CD4-positive, CD25-positive, alpha-beta regulatory T cell (primary cell): ENCODE results near the gene REM2. TPM values are rescaled to one million over a fixed set of nuclear protein-coding genes. Genes with fewer than 3 reads are reported as not detected.
A peak's percentile ranks its signal among the peaks of the same experiment; 100 is the strongest.

ENCODE experiments used
- ATAC-seq, 2 donors: fragments of 150-1000 bp; cut with Tn5 transposase; one replicate each; pipeline ENCODE4 v1.10.0; 2021; ENCODE audit warnings: low read depth in 2 of 2, moderate number of reproducible peaks in 2 of 2, moderate library complexity in 1 of 2
- DNase-seq, 3 donors: peaks; one replicate each; pipeline versions ENCODE4 v3.0.0 to v3.0.0-alpha.2; 2012 to 2022; ENCODE audit warnings: mixed read lengths in 1 of 3
- H3K27ac ChIP-seq: one replicate; pipeline ENCODE4 v1.7.0; 2013; ENCODE audit warnings: mild to moderate bottlenecking, low read length; ENCODE audit not compliant: insufficient read depth, poor library complexity, severe bottlenecking
- H3K27me3 ChIP-seq: one replicate; pipeline ENCODE4 v1.7.0; 2013; ENCODE audit warnings: low read length; ENCODE audit not compliant: control insufficient read depth, insufficient read depth
- H3K36me3 ChIP-seq: one replicate; pipeline ENCODE4 v1.7.0; 2013; ENCODE audit warnings: mild to moderate bottlenecking, low read length, moderate library complexity; ENCODE audit not compliant: control insufficient read depth, insufficient read depth
- H3K4me1 ChIP-seq: 2 replicates; pipeline ENCODE4 v1.7.0; 2013; ENCODE audit warnings: mild to moderate bottlenecking, low read length; ENCODE audit not compliant: insufficient read depth, control insufficient read depth, poor library complexity, severe bottlenecking
- H3K4me3 ChIP-seq: one replicate; pipeline ENCODE4 v1.7.0; 2013; ENCODE audit warnings: low read depth, mild to moderate bottlenecking, low read length, moderate library complexity
- H3K9me3 ChIP-seq, 2 experiments: 1 replicate in 1 of 2; 2 replicates in 1 of 2; pipeline ENCODE4 v1.7.0; 2013; ENCODE audit warnings: low read length in 2 of 2, mild to moderate bottlenecking in 1 of 2, moderate library complexity in 1 of 2; ENCODE audit not compliant: control insufficient read depth in 2 of 2
- H3K27ac Mint-ChIP-seq, 3 donors: one replicate each; pipeline ENCODE4 v1.8.0; 2020 to 2022; ENCODE audit warnings: mild to moderate bottlenecking in 3 of 3, mixed read lengths in 3 of 3, moderate library complexity in 2 of 3
- H3K27me3 Mint-ChIP-seq: one replicate; pipeline ENCODE4 v1.8.0; 2022; ENCODE audit warnings: mild to moderate bottlenecking, mixed read lengths
- H3K36me3 Mint-ChIP-seq: one replicate; pipeline ENCODE4 v1.8.0; 2020; ENCODE audit warnings: mixed read lengths
- H3K4me1 Mint-ChIP-seq, 4 donors: one replicate each; pipeline ENCODE4 v1.8.0; 2020 to 2022; ENCODE audit warnings: mixed read lengths in 4 of 4, mild to moderate bottlenecking in 1 of 4
- H3K4me3 Mint-ChIP-seq, 4 donors: one replicate each; pipeline ENCODE4 v1.8.0; 2020 to 2022; ENCODE audit warnings: mild to moderate bottlenecking in 4 of 4, mixed read lengths in 4 of 4, moderate library complexity in 3 of 4
- H3K9me3 Mint-ChIP-seq, 7 donors: one replicate each; pipeline ENCODE4 v1.8.0; 2020 to 2022; ENCODE audit warnings: mixed read lengths in 7 of 7, mild to moderate bottlenecking in 3 of 7, moderate library complexity in 2 of 7
- polyA plus RNA-seq, 4 donors: library from polyadenylated mRNA; unstranded; fragments of 300-500 nt; fragmentation: Illumina TruSeq; gene quantifications; one replicate each; pipeline ENCODE4 v1.2.3, GENCODE V29; 2021
- total RNA-seq: library from RNA; stranded (reverse); gene quantifications from one replicate; pipeline ENCODE4 v1.2.3, GENCODE V29; 2022

The REM2 gene
- total and polyA plus RNA-seq, 5 donors from 2014 or later = 0.61 to 11.1 (median 1.5) TPM

- no peaks in the 10 kb centered on the region for H3K36me3 ChIP-seq
- peaks cover 0 to 1% (median 0%) of the 10 kb centered on the region in 7 donors for H3K9me3 Mint-ChIP-seq
- H3K27me3 ChIP-seq = no peaks in the 10 kb centered on the region
- no peaks in the 10 kb centered on the region for H3K9me3 ChIP-seq
- peak overlapping the region; percentile 85 for H3K27ac ChIP-seq
- H3K36me3 Mint-ChIP-seq = peaks cover 13% of the 10 kb centered on the region
- peak overlapping the region; percentile 95 to 98 (median 97) for H3K27ac Mint-ChIP-seq
- peak; percentile 29 to 33 for ATAC-seq
- no peaks in the 10 kb centered on the region for H3K27me3 Mint-ChIP-seq
- peaks cover 5 to 73% (median 34%) of the 10 kb centered on the region in 4 donors for H3K4me1 Mint-ChIP-seq
- peaks cover 41% of the 10 kb centered on the region for H3K4me1 ChIP-seq
- peak overlapping the region; percentile 91 to 98 (median 96) for H3K4me3 Mint-ChIP-seq
- peak; percentile 33 to 84 (median 60) for DNase-seq
- peak overlapping the region; percentile 91 for H3K4me3 ChIP-seq
Measured at GRCh38 chr14:22887260-22887989, 4.4 kb downstream of the REM2 start.

- H3K9me3 ChIP-seq = no peaks in the 10 kb centered on the region
- peak overlapping the region; percentile 85 for H3K27ac ChIP-seq
- no peaks in the 10 kb centered on the region for H3K27me3 ChIP-seq
- ATAC-seq (peak in 1 of 2 donors; percentile 15), DNase-seq (peak in 2 of 3 donors; percentile 44 to 45)
- Mint-ChIP-seq H3K4me3 (peak overlapping the region; percentile 91 to 98 (median 96)), H3K4me1 (peaks cover 7 to 69% (median 34%) of the 10 kb centered on the region in 4 donors), H3K36me3 (peaks cover 15% of the 10 kb centered on the region), H3K27ac (peak overlapping the region; percentile 83 to 98 (median 97)), H3K9me3 (peaks cover 0 to 1% (median 0%) of the 10 kb centered on the region in 7 donors), H3K27me3 (no peaks in the 10 kb centered on the region)
- H3K4me1 ChIP-seq = peaks cover 41% of the 10 kb centered on the region
- no peaks in the 10 kb centered on the region for H3K36me3 ChIP-seq
- H3K4me3 ChIP-seq = peak overlapping the region; percentile 91
Measured at GRCh38 chr14:22887990-22888378, 5.0 kb downstream of the REM2 start.

DNA sequence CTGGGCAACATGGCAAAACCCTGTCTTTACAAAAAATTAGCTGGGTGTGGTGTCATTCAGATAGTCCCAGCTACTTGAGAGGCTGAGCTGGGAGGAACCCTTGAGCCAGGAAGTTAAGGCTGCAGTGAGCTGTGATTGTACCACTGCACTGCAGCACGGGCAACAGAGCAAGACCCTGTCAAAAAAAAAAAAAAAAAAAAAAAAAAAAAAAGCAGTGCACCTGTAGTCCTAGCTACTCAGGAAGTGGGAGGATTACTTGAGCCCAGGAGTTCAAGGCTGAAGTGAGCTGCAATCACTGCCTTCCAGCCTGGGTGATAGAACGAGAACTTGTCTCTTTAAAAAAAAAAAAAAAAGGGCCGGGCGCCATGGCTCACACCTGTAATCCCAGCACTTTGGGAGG is 5.6 kb downstream of the REM2 start:
- peak overlapping the region; percentile 91 for H3K4me3 ChIP-seq

DNA sequence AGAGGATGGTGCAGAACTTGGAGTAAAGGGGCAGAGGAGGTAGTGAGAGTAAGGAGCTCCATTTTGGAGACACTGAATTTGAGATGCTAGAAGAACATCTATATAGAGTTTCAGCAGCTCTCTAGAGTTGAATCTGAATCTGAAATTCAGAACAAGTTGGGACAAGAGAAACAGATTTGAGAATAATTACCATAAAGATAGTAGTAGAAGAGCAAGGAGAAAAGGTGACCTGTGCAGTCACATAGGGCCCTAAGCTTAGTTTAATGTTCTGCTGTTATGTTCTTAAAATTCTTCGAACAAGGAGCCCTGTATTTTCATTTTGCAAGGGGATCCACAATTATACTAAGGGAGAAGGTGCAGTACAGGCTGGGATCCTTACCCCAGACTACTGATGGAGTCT is 7.4 kb downstream of the REM2 start:
- peaks cover 11 to 48% (median 29%) of the 10 kb centered on the region in 4 donors for H3K4me1 Mint-ChIP-seq
- peaks cover 41% of the 10 kb centered on the region for H3K4me1 ChIP-seq
- no peaks in the 10 kb centered on the region for H3K9me3 ChIP-seq
- no peak for DNase-seq
- ATAC-seq = no peak
- peaks cover 0 to 1% (median 0%) of the 10 kb centered on the region in 7 donors for H3K9me3 Mint-ChIP-seq
- H3K36me3 ChIP-seq = peaks cover 3% of the 10 kb centered on the region
- H3K27ac Mint-ChIP-seq = peak overlapping the region; percentile 0 to 67 (median 60)
- H3K36me3 Mint-ChIP-seq = peaks cover 23% of the 10 kb centered on the region
- peak overlapping the region in 2 of 4 donors; percentile 66 to 80 for H3K4me3 Mint-ChIP-seq
- H3K27me3 ChIP-seq = no peaks in the 10 kb centered on the region
- H3K4me3 ChIP-seq = no peak overlapping the region
- no peak overlapping the region for H3K27ac ChIP-seq
- H3K27me3 Mint-ChIP-seq = no peaks in the 10 kb centered on the region

More for the DNA sequence above, 5.6 kb downstream of the REM2 start:
- peaks cover 41% of the 10 kb centered on the region for H3K4me1 ChIP-seq
- ATAC-seq = no peak
- H3K36me3 ChIP-seq = peaks cover 2% of the 10 kb centered on the region
- no peaks in the 10 kb centered on the region for H3K27me3 ChIP-seq
- Mint-ChIP-seq H3K4me1 (peaks cover 11 to 63% (median 33%) of the 10 kb centered on the region in 4 donors), H3K27me3 (no peaks in the 10 kb centered on the region), H3K9me3 (peaks cover 0 to 1% (median 0%) of the 10 kb centered on the region in 7 donors), H3K27ac (peak overlapping the region; percentile 83 to 98 (median 97)), H3K4me3 (peak overlapping the region; percentile 91 to 98 (median 96)), H3K36me3 (peaks cover 20% of the 10 kb centered on the region)
- peak overlapping the region; percentile 85 for H3K27ac ChIP-seq
- DNase-seq = peak in 2 of 3 donors; percentile 46 to 83
- H3K9me3 ChIP-seq = no peaks in the 10 kb centered on the region

DNA sequence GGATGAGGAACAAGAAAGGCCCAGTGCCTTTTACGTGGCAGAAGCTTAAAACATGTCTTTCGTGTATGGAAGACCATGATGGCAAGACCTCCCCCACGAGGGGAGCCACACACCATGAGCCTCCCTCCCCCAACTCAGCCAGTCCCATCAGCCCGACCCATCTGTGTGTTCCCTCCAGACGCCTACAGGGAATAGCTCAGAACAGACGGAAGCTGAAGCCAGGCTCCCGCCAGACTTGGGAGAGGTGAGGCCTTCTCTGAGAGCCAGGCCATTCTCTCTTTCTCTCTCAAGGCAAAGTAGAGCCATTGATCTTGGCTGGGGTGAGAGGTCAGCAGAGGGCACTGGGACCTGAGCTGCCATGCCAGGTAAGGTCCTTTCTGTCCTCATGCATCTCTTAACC is 9.5 kb downstream of the REM2 start:
- no peak overlapping the region for H3K4me3 ChIP-seq
- no peak overlapping the region for H3K4me3 Mint-ChIP-seq
- no peaks in the 10 kb centered on the region for H3K9me3 Mint-ChIP-seq
- H3K27me3 ChIP-seq = no peaks in the 10 kb centered on the region
- peaks cover 6 to 32% (median 21%) of the 10 kb centered on the region in 4 donors for H3K4me1 Mint-ChIP-seq
- no peaks in the 10 kb centered on the region for H3K27me3 Mint-ChIP-seq
- ATAC-seq (no peak), DNase-seq (no peak)
- peaks cover 23% of the 10 kb centered on the region for H3K36me3 Mint-ChIP-seq
- H3K4me1 ChIP-seq = peaks cover 24% of the 10 kb centered on the region
- no peaks in the 10 kb centered on the region for H3K9me3 ChIP-seq
- H3K36me3 ChIP-seq = peaks cover 3% of the 10 kb centered on the region
- peak overlapping the region in 1 of 3 donors; percentile 55 for H3K27ac Mint-ChIP-seq
- H3K27ac ChIP-seq = no peak overlapping the region

GRCh38 chr14:22893706-22894105 is 10.7 kb downstream of the REM2 start:
- H3K27ac ChIP-seq = no peak overlapping the region
- Mint-ChIP-seq H3K27me3 (no peaks in the 10 kb centered on the region), H3K36me3 (peaks cover 23% of the 10 kb centered on the region), H3K4me1 (peaks cover 10 to 23% (median 12%) of the 10 kb centered on the region in 4 donors), H3K4me3 (no peak overlapping the region), H3K9me3 (no peaks in the 10 kb centered on the region), H3K27ac (no peak overlapping the region)
- H3K4me1 ChIP-seq = peaks cover 12% of the 10 kb centered on the region
- peaks cover 3% of the 10 kb centered on the region for H3K36me3 ChIP-seq
- H3K27me3 ChIP-seq = no peaks in the 10 kb centered on the region
- H3K9me3 ChIP-seq = no peaks in the 10 kb centered on the region
- no peak for DNase-seq
- ATAC-seq = no peak
- no peak overlapping the region for H3K4me3 ChIP-seq

GRCh38 chr14:22895402-22895801 is 12.4 kb downstream of the REM2 start:
- Histone ChIP-seq H3K36me3 (peaks cover 3% of the 10 kb centered on the region), H3K4me3 (no peak overlapping the region), H3K27ac (no peak overlapping the region), H3K4me1 (peaks cover 7% of the 10 kb centered on the region), H3K27me3 (no peaks in the 10 kb centered on the region), H3K9me3 (no peaks in the 10 kb centered on the region)
- ATAC-seq = no peak
- peaks cover 17% of the 10 kb centered on the region for H3K36me3 Mint-ChIP-seq
- no peak overlapping the region for H3K4me3 Mint-ChIP-seq
- no peaks in the 10 kb centered on the region for H3K9me3 Mint-ChIP-seq
- no peak for DNase-seq
- H3K4me1 Mint-ChIP-seq = peaks cover 5 to 18% (median 8%) of the 10 kb centered on the region in 4 donors
- H3K27ac Mint-ChIP-seq = peak overlapping the region in 1 of 3 donors; percentile 59
- no peaks in the 10 kb centered on the region for H3K27me3 Mint-ChIP-seq
